ENCODE data around the gene NKD1.
"Not testable (repeated sequence)": the region's sequence is repeated elsewhere in the genome, so short reads cannot be mapped to it uniquely, and the experiment has no call there.

Gene NKD1

DNA sequence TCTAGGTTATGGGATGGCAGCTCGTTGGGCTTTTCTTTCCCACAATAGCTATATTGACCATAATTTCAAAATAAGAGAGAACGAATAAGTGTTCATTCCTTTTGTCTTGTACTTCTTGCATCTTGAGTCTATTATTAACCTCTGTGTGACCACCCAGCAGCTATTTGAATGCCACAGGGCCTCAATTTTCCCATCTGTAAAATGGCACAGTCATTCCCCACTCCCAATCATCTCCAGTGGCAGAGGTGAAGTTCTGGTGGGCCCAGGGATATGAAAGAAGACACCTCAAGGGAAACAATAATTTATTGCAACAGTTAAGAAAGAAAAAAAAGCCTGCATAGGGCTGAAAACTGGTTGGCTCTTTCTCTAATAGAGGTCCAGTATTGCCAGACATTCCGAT, 28.6 kb upstream of the NKD1 start:
- no peak for DNase-seq (ENCODE audit: low read depth in 2 of 2, low spot score in 1 of 2)

DNA sequence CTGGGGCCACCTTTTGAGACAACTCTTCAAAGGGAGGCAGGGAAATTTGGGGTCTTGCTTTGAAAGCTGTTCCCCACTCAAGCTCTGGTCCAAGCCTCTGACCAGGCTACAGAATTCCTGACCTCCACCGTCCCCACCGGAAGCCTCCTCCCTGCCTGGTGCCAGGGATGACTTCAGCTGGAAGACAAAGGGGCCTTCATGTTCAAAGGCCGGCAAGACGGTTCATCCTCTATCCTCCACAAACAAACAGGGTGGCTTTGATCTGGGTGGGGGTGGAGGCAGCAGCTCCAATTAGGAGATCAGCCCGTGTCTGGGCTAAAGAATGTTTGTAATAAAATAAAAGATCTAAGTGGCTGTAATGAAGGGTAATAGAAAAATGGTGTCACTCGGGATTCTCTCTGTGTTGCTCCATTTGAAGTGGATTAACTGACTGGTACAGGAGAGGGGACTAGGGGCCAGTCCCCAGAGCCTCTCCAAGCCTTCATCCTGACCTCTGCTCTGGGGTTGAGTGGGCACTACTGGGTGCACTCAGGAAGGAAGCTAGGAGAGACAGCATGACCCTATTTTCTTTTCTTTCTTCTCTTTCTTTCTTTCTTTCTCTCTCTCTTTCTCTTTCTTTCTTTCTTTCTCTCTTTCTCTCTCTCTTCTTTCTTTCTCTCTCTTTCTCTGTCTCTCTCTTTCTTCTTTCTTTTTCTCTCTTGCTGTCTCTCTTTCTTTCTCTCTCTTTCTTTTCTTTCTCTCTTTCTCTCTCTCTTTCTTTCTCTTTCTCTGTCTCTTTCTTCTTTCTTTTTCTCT, 27.5 kb upstream of the NKD1 start:
- no peak for DNase-seq (ENCODE audit: low read depth in 2 of 2, low spot score in 1 of 2)

- DNase-seq (ENCODE audit: low read depth in 2 of 2, low spot score in 1 of 2), result no peak
Observed at GRCh38 chr16:50521246-50521900, 26.8 kb upstream of the NKD1 start.

DNA sequence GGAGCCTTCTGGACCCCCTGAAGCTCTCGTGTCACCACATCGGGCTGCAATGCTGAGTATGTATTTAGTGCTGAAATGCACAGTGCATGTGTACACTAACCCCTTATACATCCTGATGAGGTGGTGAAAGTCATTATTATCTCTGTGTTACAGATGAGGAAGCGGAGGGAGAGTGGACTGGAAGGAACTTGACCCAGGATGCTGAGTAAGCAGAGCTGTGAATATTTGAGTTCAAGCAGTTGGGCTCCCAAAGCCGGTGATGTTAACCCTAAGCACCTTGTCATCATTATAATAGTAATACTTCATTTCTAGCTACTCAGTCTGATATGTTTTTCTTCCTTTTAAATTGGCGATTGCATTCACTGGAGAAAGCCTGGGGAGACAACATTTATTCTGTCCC, 25.9 kb upstream of the NKD1 start:
- DNase-seq (ENCODE audit: low read depth in 2 of 2, low spot score in 1 of 2), result no peak

DNA sequence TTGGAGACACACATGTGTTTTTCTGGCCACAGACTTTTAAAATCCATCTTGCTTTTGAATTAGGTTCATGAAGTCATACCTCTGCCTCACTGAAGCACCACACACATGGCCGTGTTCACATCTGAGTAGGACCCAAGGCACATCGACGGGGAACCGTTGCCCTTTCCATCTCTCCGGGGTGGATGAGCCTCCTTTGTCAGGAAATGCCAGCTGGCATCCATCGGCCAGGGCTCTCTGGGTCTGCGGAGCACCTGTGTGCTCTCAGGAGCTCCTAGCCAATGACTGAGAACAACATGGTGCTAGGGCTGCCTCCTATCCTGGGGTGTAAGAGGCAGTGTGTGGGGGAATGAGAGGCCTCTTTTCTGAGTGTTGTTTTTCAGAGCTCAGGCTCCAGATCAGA, 24.5 kb upstream of the NKD1 start:
- no peak for DNase-seq (ENCODE audit: low read depth in 2 of 2, low spot score in 1 of 2)

DNA sequence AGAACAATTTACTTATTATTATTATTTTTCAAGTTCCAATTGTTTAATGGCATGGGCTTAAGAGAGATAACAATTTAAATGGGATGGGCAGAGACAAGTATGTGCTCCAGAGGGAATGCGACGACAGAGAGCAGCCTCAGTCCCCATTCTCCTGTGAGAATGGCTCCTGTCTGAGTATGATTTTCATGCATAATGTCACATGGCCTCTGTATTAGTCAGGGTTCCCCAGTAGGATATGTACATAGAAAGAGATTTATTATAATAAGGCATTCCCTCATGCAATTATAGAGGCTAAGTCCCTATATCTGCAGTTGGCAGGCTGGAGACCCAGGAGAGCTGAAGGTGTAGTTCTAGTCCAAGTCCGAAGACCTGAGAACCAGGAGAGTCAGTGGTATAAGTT, 22.9 kb upstream of the NKD1 start:
- DNase-seq (ENCODE audit: low read depth in 2 of 2, low spot score in 1 of 2), result no peak

GRCh38 chr16:50525716-50526115, 22.5 kb upstream of the NKD1 start:
- no peak for DNase-seq (ENCODE audit: low read depth in 2 of 2, low spot score in 1 of 2)

DNA sequence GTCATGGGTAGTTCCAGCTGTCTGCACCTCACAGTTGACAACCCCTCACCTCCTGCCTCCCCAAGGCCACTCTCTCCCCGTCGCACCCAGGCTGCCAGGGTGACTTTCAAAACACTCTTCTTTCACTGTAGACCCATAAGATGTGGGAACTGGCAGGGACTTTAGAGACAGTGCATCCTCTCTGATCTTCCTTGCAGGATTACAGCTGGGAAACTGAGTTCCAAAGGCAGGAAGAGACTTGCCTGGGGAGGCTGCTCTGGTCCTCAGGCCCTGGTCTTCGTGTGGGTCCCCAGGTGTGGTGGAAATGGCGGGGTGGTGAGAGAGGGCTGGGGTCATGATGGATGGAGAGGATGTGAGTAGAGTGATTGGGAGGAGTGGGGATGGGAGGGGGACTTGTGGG, 21.9 kb upstream of the NKD1 start:
- no peak for DNase-seq (ENCODE audit: low read depth in 2 of 2, low spot score in 1 of 2)

DNA sequence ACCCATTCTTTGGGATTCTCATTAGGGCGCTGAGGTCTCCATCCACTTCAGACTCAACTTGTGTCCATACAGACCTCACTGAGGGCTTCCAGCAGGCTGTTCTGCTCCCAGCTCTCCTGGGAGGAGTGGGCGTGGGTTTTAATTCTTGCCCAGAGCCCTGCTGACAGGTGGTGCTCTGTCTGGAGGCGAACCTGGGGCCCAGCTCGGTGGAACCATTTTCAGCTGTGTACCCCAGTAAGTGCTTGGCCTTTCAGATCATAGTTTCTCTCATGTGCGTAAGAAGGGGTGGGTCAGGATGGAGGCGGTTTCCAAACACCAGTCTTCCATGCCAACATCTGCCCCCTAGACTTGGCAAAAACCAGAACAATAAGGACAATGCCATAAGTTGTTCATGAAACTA, 21.4 kb upstream of the NKD1 start:
- DNase-seq (ENCODE audit: low read depth in 2 of 2, low spot score in 1 of 2), result no peak

DNA sequence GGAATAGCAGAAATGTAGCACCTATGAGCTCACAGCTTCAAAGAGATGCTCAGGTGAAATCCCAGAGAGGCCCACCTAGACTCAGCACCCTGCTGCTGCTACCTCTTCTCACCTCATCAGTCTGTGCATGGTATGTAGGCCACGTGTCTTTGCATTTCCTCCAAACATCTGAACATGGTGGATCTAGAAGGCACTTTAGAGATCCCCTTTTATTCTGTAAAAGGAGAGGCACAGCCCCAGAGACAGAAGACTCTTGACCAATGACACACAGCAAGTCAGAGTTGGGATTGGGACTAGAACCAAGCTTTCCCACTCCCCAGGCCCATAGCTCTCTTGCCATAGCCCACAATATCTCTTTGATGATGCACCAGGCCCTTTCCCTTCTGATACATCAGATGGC, 19.4 kb upstream of the NKD1 start:
- no peak for DNase-seq (ENCODE audit: low read depth in 2 of 2, low spot score in 1 of 2)

DNA sequence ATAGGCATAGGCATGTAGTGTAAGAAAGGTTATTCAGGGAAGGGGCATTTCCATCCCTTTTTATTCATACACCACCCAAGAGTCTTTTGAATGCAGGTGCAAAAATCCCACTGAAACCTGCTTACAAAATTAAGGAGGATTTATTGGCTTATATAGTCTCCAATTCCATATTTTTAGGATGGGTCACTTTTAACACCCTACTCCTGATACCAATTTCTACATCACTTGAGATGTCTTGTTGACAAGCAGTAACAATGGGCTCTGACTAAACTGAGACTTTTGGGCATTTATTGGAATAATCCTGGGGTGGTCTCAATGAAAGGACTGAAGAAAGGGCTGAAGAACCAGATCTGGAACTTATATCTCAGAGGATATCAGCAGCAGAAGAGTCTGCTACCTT, 18.9 kb upstream of the NKD1 start:
- no peak for DNase-seq (ENCODE audit: low read depth in 2 of 2, low spot score in 1 of 2)

- no peak for DNase-seq (ENCODE audit: low read depth in 2 of 2, low spot score in 1 of 2)
Observed at GRCh38 chr16:50530277-50531236, 17.6 kb upstream of the NKD1 start.

DNA sequence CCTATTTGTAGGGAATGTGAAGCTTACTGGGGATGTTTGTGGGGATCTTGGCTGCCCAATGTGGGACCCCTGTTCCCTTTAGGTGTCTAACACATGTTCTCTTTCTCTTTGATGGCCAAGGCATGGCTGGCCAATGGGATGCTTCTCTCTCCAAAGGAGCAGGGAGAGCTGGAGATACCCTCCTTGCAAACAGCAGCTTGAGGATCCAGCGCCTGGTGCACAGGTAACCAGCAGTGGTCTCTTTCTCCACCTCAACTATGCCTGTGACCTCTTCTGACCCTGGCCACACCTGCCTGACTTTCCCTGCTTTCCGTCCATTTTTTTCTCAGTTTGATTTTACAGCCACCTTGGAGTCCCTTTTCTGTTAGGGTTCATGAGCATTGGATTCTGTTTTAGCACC, 16.8 kb upstream of the NKD1 start:
- no peak for DNase-seq (ENCODE audit: low read depth in 2 of 2, low spot score in 1 of 2)

DNA sequence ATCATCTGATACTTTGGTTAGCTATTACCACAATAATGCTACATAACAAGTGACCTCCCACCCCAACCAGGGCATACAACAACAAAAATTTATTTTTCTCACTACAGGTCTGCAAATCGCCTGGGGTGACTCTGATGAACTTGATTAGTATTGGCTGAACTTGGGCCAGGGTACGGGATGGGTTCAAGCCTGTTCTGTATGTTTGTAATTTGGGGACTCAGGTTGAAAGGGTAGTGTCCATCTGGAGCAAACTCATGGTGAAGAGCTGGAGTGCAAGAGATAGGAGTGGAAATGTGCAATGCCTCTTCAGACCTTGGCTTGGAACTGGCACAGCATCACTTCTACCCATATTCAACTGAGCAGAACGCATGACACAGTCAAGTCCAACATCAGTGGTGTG, 16.3 kb upstream of the NKD1 start:
- no peak for DNase-seq (ENCODE audit: low read depth in 2 of 2, low spot score in 1 of 2)

- DNase-seq (ENCODE audit: low read depth in 2 of 2, low spot score in 1 of 2), result no peak
Observed at GRCh38 chr16:50532576-50532975, 15.6 kb upstream of the NKD1 start.

DNA sequence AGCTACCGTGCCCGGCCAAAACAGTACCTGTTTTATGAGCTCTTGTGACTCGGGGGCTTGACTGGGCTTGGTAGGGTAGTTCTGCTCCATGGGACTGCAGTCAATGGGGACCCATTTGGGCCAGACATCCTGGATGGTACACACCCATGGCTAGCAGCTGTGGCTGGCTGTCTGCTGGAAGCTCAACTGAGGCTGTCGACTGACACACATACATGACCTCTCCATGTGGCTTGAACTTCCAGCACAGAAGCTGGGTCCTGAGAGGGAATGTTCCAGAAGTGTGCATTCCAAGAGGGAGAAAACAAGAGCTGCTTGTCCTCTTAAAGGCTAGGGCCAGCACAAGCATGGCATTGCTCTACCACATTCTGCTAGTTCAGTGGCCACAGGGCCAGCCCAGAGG, 14.9 kb upstream of the NKD1 start:
- no peak for DNase-seq (ENCODE audit: low read depth in 2 of 2, low spot score in 1 of 2)

- DNase-seq (ENCODE audit: low read depth in 2 of 2, low spot score in 1 of 2), result no peak
Observed at GRCh38 chr16:50534091-50534490, 14.1 kb upstream of the NKD1 start.

DNA sequence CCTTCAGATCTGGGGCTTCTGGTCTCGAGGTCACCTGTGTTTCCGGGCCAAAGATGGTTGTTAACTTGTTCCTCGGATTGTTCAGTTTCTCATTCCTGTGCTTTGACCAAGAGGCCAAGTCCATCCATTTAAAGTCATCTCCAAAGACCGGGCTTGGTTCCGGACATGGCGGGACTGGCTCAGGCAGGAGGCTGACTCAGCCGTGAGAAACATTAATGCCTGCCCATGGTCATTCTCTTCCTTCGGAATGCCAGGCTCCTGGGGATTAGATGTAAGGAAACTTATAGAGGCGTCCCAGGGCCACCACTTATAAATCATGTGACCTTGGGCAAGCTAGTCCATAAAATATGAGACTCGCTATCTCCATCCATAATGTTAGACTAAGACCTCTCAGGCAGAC, 13.6 kb upstream of the NKD1 start:
- no peak for DNase-seq (ENCODE audit: low read depth in 2 of 2, low spot score in 1 of 2)

- no peak for DNase-seq (ENCODE audit: low read depth in 2 of 2, low spot score in 1 of 2)
Observed at GRCh38 chr16:50534958-50535357, 13.2 kb upstream of the NKD1 start.

- DNase-seq (ENCODE audit: low read depth in 2 of 2, low spot score in 1 of 2), result no peak
Observed at GRCh38 chr16:50535506-50536257, 12.5 kb upstream of the NKD1 start.

DNA sequence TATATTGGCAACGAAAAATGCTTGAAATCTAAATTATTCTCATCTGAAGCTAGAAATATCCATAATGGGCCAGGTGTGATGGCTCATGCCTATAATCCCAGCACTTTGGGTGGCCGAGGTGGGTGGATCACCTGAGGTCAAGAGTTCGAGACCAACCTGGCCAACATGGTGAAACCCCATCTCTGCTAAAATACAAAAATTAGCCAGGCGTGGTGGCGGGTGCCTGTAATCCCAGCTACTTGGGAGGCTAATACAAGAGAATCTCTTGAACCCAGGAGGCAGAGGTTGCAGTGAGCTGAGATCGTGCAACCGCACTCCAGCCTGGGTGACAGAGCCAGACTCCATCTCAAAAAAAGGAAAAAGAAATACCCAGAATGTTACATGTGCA, 11.9 kb upstream of the NKD1 start:
- not testable (repeated sequence) for DNase-seq (ENCODE audit: low read depth in 2 of 2, low spot score in 1 of 2)

Measured in stimulated activated CD8-positive, alpha-beta memory T cell treated with anti-CD3 and anti-CD28 coated beads, Interleukin-4, amount 100 ng/mL, for 1 hour (primary cell).